ENCODE measurements around the gene TMEM35B. TPM values are rescaled to one million over a fixed set of nuclear protein-coding genes. Genes with fewer than 3 reads are reported as not detected.

The TMEM35B gene
- total RNA-seq (2022; extraction: Qiagen RNA extraction): 14.6 to 18.7 TPM (median 17.7 TPM) in 5 replicates

GRCh38 chr1:34984793-34985608 lies at the start of gene TMEM35B:
TSS of gene TMEM35B (minus strand) at chr1:34985347. CDS start at chr1:34985305, 42 bp downstream.

Other genes with a start within 250 kb of the TMEM35B start
- gene GJB5, start 230.3 kb downstream of the TMEM35B start, total RNA-seq (2022; extraction: Qiagen RNA extraction): 0.06 to 0.15 TPM (median 0.12 TPM) in 4 of 5 replicates, not detected in the other
- gene GJB4, start 225.6 kb downstream of the TMEM35B start, total RNA-seq (2022; extraction: Qiagen RNA extraction): 0.06 to 0.17 TPM (median 0.10 TPM) in 5 replicates
- gene GJB3, start 204.1 kb downstream of the TMEM35B start, total RNA-seq (2022; extraction: Qiagen RNA extraction): 10.4 to 19.8 TPM (median 16.5 TPM) in 5 replicates
- gene GJA4, start 192.3 kb downstream of the TMEM35B start, total RNA-seq (2022; extraction: Qiagen RNA extraction): not detected in 5 replicates
- 49.4 to 63.7 TPM (median 59.8 TPM) in 5 replicates for gene SMIM12, start 125.6 kb downstream of the TMEM35B start, total RNA-seq (2022; extraction: Qiagen RNA extraction)
- 0.10 to 0.32 TPM (median 0.26 TPM) in 5 replicates for gene DLGAP3, start 55.7 kb downstream of the TMEM35B start, total RNA-seq (2022; extraction: Qiagen RNA extraction)
- gene ZMYM6, start 46.6 kb upstream of the TMEM35B start, total RNA-seq (2022; extraction: Qiagen RNA extraction): 3.4 to 5.2 TPM (median 5.0 TPM) in 5 replicates
- 4.5 to 6.6 TPM (median 6.4 TPM) in 5 replicates for gene ZMYM1, start 94.0 kb upstream of the TMEM35B start, total RNA-seq (2022; extraction: Qiagen RNA extraction)
- 173 to 272 TPM (median 181 TPM) in 5 replicates for gene SFPQ, start 207.8 kb upstream of the TMEM35B start, total RNA-seq (2022; extraction: Qiagen RNA extraction)

Measured in A549 treated with AZD2906 at 1 μM for 4 hours (cell line).